ENCODE measurements around the gene C7orf33. TPM values are rescaled to one million over a fixed set of nuclear protein-coding genes. Genes with fewer than 3 reads are reported as not detected.

C7orf33 gene
- total RNA-seq, 2 donors from 2014 or later, result not detected

DNA sequence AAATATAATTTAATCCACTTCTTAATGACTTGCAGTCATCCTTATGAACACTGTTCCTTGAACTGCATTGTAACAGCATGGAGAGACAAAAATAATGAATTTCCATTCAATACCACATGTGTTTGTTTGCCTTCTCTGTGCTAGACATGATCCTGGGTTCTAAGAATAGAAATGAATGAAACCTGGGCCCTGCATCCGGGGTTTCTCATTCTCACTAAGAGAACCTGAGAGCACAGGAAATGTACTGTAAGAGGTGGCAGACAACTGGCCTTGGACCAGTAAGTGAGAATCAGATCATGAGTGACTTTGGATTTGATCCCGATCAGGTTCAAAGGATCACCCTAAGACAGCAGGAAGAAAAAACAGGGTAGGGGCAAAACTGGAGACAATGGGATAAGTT lies 70.9 kb downstream of the C7orf33 start:
- Mint-ChIP-seq H3K27me3 (ENCODE audit: low read depth) (no peaks in the 10 kb centered on the region), H3K4me1 (ENCODE audit: low read depth) (no peaks in the 10 kb centered on the region), H3K9me3 (no peaks in the 10 kb centered on the region), H3K4me3 (no peak overlapping the region), H3K36me3 (ENCODE audit: insufficient read depth in 2 of 2) (no peaks in the 10 kb centered on the region), H3K27ac (no peak overlapping the region)
- DNase-seq, result no peak
- ATAC-seq (replicated peaks in 1 of 2), result no peak

DNA sequence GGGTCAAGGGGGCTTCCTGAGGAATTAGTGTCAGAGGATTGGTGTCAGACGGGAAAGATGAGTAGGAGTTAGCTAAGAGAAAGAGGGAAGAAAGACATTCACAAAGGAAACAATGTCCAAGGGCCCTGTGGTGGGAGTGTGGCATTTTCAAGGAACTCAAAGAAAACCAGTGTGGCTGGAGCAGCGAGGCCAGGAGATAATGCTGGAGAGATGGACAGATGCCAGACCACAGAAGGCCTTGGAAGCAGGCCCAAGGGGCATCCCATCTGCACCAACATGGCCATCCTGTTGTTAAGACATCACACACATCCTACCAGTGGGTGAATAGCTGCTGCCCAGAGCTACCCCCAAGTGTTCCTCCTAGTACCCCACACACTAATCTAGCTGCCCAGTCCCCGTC lies 72.1 kb downstream of the C7orf33 start:
- H3K4me3 Mint-ChIP-seq, result no peak overlapping the region
- no peaks in the 10 kb centered on the region for H3K27me3 Mint-ChIP-seq (ENCODE audit: low read depth)
- ATAC-seq (replicated peaks in 1 of 2), result no peak

DNA sequence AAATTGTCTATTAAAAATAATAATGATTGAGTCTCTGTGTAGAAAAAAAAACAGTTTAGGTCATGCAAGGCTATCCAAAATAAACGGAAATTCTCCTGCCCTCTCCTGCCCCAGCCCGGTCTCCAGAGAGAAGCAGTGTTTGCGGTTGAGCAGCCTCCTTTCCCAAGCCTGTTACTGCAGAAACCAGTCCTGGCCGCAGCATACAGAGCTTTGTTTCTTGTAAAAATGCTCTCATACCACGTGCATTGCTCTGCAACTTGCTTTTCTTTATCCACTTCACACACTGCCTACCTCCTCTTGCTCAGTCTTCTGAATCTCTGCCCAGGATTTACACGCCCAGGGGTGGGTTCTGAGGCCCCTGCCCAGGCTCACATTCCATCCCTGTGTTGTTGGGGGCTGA lies 73.8 kb downstream of the C7orf33 start:
- Mint-ChIP-seq H3K36me3 (ENCODE audit: insufficient read depth in 2 of 2) (no peaks in the 10 kb centered on the region), H3K27ac (no peak overlapping the region), H3K4me3 (no peak overlapping the region), H3K27me3 (ENCODE audit: low read depth) (no peaks in the 10 kb centered on the region), H3K4me1 (ENCODE audit: low read depth) (no peaks in the 10 kb centered on the region), H3K9me3 (no peaks in the 10 kb centered on the region)
- no peak for DNase-seq
- ATAC-seq (replicated peaks in 1 of 2), result no peak

More for the DNA sequence above, 72.1 kb downstream of the C7orf33 start:
- Mint-ChIP-seq H3K9me3 (no peaks in the 10 kb centered on the region), H3K36me3 (ENCODE audit: insufficient read depth in 2 of 2) (no peaks in the 10 kb centered on the region), H3K4me1 (ENCODE audit: low read depth) (no peaks in the 10 kb centered on the region), H3K27ac (no peak overlapping the region)
- no peak for DNase-seq

DNA sequence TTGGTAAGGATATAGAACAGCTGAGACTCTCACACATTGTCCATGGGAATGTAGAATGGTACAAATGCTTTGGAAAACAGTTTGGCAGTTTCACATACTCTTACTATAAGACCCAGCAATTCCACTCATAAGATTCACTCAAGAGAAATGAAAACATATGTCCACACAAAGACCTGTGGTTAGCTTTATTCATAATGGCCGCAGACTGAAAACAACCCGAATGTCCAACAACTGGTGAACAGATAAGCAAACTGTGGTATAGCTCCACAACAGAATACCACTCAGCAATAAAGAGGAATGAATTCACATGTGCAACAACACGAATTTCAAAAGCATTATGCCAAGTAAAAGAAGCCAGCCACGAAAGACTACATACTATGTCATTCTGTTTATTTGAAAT lies 74.7 kb downstream of the C7orf33 start:
- H3K36me3 Mint-ChIP-seq (ENCODE audit: insufficient read depth in 2 of 2), result no peaks in the 10 kb centered on the region
- no peak for ATAC-seq (replicated peaks in 1 of 2)
- peaks cover 7% of the 10 kb centered on the region for H3K4me1 Mint-ChIP-seq (ENCODE audit: low read depth)
- no peak overlapping the region for H3K4me3 Mint-ChIP-seq
- no peaks in the 10 kb centered on the region for H3K9me3 Mint-ChIP-seq
- H3K27ac Mint-ChIP-seq, result no peak overlapping the region
- DNase-seq, result no peak
- H3K27me3 Mint-ChIP-seq (ENCODE audit: low read depth), result no peaks in the 10 kb centered on the region

Other genes starting within 250 kb of the C7orf33 start
- 10 to 100 TPM; 66.6 to 68.6 TPM for gene CUL1, start 108.1 kb downstream of the C7orf33 start, total RNA-seq